A549 (cell line): ENCODE data around the gene RERE.
"Not testable (repeated sequence)": the region's sequence is repeated elsewhere in the genome, so short reads cannot be mapped to it uniquely, and the experiment has no call there.

ENCODE experiments used
- BHLHE40 ChIP-seq: IDR thresholded peaks from 2 replicates; pipeline ENCODE4 v1.6.1; 2012; ENCODE audit warnings: low read depth, low read length, inconsistent platforms
- MYC ChIP-seq: IDR thresholded peaks from 2 replicates; pipeline ENCODE4 v1.6.1; 2012; ENCODE audit warnings: mild to moderate bottlenecking, inconsistent platforms, low read length, improper control_type of control experiment, borderline replicate concordance
- POLR2A ChIP-seq: IDR thresholded peaks from 2 replicates; pipeline ENCODE4 v1.6.1; 2012; ENCODE audit warnings: mild to moderate bottlenecking, low read length
- SMC3 ChIP-seq: fragments of >200 bp; sonication (Bioruptor Twin); formaldehyde crosslinking; IDR thresholded peaks from 3 replicates; pipeline ENCODE4 v1.6.1; 2018; ENCODE audit warnings: inconsistent platforms
- TF ChIP-seq, protein P1 (sequence below): fragments of >200 bp; sonication (Bioruptor Twin); formaldehyde crosslinking; IDR thresholded peaks from 3 replicates; pipeline ENCODE4 v1.5.1; 2016
- TF ChIP-seq, protein P2 (sequence below): fragments of 450-650 bp; IDR thresholded peaks from 2 replicates; pipeline ENCODE4 v1.6.1; 2014; ENCODE audit warnings: antibody characterized with exemption
- TF ChIP-seq, protein P3 (sequence below): fragments of 200-600 bp; sonication (generic); IDR thresholded peaks from 2 replicates; pipeline ENCODE4 v1.6.1; 2016; ENCODE audit warnings: antibody characterized with exemption, mild to moderate bottlenecking, moderate library complexity
- TF ChIP-seq, protein P4 (sequence below): fragments of 250-450 bp; sonication (Bioruptor Pico); IDR thresholded peaks from 2 replicates; pipeline ENCODE4 v1.5.0; 2021; ENCODE audit warnings: mild to moderate bottlenecking, moderate library complexity, borderline replicate concordance
- TF ChIP-seq, protein P5 (sequence below): IDR thresholded peaks from 2 replicates; pipeline ENCODE4 v1.6.1; 2012
- TF ChIP-seq, protein P6 (sequence below): IDR thresholded peaks from 2 replicates; pipeline ENCODE4 v1.6.1; 2012; ENCODE audit warnings: low read depth, borderline replicate concordance
- TF ChIP-seq, protein P7 (sequence below): IDR thresholded peaks from 2 replicates; pipeline ENCODE4 v1.6.1; 2012

DNA sequence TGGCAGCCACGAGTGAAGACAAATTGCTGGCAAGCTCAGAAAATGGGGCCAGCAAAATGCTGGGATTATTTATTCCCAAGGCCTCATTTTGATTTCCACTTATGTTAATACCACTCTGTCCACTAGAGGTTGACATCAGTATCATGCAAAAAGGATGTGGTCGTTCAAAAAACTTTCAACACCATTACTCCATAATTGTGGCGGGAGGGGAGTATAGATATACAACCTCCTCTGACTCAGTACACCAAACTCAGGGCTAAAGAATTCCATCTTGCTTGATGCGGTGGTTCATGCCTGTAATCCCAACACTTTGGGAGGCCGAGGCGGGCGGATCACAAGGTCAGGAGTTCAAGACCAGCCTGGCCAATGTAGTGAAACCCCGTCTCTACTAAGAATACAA is 200.6 kb downstream of the RERE start:
- not testable (repeated sequence) for TF ChIP-seq MYC, SMC3, BHLHE40, POLR2A
- TF ChIP-seq, protein P1, sequence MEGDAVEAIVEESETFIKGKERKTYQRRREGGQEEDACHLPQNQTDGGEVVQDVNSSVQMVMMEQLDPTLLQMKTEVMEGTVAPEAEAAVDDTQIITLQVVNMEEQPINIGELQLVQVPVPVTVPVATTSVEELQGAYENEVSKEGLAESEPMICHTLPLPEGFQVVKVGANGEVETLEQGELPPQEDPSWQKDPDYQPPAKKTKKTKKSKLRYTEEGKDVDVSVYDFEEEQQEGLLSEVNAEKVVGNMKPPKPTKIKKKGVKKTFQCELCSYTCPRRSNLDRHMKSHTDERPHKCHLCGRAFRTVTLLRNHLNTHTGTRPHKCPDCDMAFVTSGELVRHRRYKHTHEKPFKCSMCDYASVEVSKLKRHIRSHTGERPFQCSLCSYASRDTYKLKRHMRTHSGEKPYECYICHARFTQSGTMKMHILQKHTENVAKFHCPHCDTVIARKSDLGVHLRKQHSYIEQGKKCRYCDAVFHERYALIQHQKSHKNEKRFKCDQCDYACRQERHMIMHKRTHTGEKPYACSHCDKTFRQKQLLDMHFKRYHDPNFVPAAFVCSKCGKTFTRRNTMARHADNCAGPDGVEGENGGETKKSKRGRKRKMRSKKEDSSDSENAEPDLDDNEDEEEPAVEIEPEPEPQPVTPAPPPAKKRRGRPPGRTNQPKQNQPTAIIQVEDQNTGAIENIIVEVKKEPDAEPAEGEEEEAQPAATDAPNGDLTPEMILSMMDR, result not testable (repeated sequence)
- TF ChIP-seq, protein P2, sequence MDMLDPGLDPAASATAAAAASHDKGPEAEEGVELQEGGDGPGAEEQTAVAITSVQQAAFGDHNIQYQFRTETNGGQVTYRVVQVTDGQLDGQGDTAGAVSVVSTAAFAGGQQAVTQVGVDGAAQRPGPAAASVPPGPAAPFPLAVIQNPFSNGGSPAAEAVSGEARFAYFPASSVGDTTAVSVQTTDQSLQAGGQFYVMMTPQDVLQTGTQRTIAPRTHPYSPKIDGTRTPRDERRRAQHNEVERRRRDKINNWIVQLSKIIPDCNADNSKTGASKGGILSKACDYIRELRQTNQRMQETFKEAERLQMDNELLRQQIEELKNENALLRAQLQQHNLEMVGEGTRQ, result not testable (repeated sequence)
- TF ChIP-seq, protein P3, sequence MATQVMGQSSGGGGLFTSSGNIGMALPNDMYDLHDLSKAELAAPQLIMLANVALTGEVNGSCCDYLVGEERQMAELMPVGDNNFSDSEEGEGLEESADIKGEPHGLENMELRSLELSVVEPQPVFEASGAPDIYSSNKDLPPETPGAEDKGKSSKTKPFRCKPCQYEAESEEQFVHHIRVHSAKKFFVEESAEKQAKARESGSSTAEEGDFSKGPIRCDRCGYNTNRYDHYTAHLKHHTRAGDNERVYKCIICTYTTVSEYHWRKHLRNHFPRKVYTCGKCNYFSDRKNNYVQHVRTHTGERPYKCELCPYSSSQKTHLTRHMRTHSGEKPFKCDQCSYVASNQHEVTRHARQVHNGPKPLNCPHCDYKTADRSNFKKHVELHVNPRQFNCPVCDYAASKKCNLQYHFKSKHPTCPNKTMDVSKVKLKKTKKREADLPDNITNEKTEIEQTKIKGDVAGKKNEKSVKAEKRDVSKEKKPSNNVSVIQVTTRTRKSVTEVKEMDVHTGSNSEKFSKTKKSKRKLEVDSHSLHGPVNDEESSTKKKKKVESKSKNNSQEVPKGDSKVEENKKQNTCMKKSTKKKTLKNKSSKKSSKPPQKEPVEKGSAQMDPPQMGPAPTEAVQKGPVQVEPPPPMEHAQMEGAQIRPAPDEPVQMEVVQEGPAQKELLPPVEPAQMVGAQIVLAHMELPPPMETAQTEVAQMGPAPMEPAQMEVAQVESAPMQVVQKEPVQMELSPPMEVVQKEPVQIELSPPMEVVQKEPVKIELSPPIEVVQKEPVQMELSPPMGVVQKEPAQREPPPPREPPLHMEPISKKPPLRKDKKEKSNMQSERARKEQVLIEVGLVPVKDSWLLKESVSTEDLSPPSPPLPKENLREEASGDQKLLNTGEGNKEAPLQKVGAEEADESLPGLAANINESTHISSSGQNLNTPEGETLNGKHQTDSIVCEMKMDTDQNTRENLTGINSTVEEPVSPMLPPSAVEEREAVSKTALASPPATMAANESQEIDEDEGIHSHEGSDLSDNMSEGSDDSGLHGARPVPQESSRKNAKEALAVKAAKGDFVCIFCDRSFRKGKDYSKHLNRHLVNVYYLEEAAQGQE, result not testable (repeated sequence)
- TF ChIP-seq, protein P4, sequence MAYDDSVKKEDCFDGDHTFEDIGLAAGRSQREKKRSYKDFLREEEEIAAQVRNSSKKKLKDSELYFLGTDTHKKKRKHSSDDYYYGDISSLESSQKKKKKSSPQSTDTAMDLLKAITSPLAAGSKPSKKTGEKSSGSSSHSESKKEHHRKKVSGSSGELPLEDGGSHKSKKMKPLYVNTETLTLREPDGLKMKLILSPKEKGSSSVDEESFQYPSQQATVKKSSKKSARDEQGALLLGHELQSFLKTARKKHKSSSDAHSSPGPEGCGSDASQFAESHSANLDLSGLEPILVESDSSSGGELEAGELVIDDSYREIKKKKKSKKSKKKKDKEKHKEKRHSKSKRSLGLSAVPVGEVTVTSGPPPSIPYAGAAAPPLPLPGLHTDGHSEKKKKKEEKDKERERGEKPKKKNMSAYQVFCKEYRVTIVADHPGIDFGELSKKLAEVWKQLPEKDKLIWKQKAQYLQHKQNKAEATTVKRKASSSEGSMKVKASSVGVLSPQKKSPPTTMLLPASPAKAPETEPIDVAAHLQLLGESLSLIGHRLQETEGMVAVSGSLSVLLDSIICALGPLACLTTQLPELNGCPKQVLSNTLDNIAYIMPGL (CRISPR knock-in tag), result not testable (repeated sequence)
- TF ChIP-seq, protein P5, sequence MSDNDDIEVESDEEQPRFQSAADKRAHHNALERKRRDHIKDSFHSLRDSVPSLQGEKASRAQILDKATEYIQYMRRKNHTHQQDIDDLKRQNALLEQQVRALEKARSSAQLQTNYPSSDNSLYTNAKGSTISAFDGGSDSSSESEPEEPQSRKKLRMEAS, result not testable (repeated sequence)
- TF ChIP-seq, protein P6, sequence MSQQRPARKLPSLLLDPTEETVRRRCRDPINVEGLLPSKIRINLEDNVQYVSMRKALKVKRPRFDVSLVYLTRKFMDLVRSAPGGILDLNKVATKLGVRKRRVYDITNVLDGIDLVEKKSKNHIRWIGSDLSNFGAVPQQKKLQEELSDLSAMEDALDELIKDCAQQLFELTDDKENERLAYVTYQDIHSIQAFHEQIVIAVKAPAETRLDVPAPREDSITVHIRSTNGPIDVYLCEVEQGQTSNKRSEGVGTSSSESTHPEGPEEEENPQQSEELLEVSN, result not testable (repeated sequence)
- TF ChIP-seq, protein P7, sequence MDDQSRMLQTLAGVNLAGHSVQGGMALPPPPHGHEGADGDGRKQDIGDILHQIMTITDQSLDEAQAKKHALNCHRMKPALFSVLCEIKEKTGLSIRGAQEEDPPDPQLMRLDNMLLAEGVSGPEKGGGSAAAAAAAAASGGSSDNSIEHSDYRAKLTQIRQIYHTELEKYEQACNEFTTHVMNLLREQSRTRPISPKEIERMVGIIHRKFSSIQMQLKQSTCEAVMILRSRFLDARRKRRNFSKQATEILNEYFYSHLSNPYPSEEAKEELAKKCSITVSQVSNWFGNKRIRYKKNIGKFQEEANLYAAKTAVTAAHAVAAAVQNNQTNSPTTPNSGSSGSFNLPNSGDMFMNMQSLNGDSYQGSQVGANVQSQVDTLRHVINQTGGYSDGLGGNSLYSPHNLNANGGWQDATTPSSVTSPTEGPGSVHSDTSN, result not testable (repeated sequence)
